Upper lobe of left lung (tissue), 6 donors: ENCODE measurements around the gene XYLT1. TPM values are rescaled to one million over a fixed set of nuclear protein-coding genes. Genes with fewer than 3 reads are reported as not detected.

Experiments used
- ATAC-seq, 2 donors: fragments of 200-7000 bp; cut with Tn5 transposase; one replicate each; pipeline ENCODE4 v1.9.1; 2022; ENCODE audit warnings: mild to moderate bottlenecking in 2 of 2, moderate library complexity in 2 of 2; ENCODE audit not compliant: low FRiP score in 2 of 2
- DNase-seq, 2 donors: peaks; one replicate each; pipeline ENCODE4 v3.0.0-alpha.2; 2019 to 2020
- H3K27ac ChIP-seq, 4 donors: fragments of 200-600 bp; sonication (generic); one replicate each; pipeline ENCODE4 v1.5.1; 2016 to 2019
- H3K27me3 ChIP-seq, 4 donors: fragments of 200-600 bp; sonication (generic); one replicate each; pipeline ENCODE4 v1.5.1; 2017 to 2019
- H3K36me3 ChIP-seq, 4 donors: fragments of 200-600 bp; sonication (generic); one replicate each; pipeline ENCODE4 v1.5.1; 2016 to 2019
- H3K4me1 ChIP-seq, 4 donors: fragments of 200-600 bp; sonication (generic); one replicate each; pipeline ENCODE4 v1.5.1; 2018 to 2019
- H3K4me3 ChIP-seq, 4 donors: fragments of 200-600 bp; sonication (generic); one replicate each; pipeline ENCODE4 v1.5.1; 2017 to 2019; ENCODE audit warnings: mild to moderate bottlenecking in 2 of 4, moderate library complexity in 1 of 4
- H3K9me3 ChIP-seq, 4 donors: fragments of 200-600 bp; sonication (generic); one replicate each; pipeline ENCODE4 v1.5.1; 2018 to 2019
- EP300 ChIP-seq, 4 donors: sonication (generic); formaldehyde crosslinking; IDR thresholded peaks; one replicate each; pipeline ENCODE4 v1.5.1; 2017; ENCODE audit warnings: antibody characterized with exemption in 4 of 4, control low read depth in 2 of 4
- POLR2A ChIP-seq, 4 donors: fragments of 450-650 bp; IDR thresholded peaks; one replicate each; pipeline ENCODE4 v1.5.1; 2016 to 2017; ENCODE audit warnings: antibody characterized with exemption in 4 of 4, mild to moderate bottlenecking in 2 of 4
- POLR2AphosphoS5 ChIP-seq, 2 donors: sonication (generic); formaldehyde crosslinking; IDR thresholded peaks; one replicate each; pipeline ENCODE4 v1.5.1; 2017; ENCODE audit warnings: antibody characterized with exemption in 2 of 2
- WGBS, 2 donors: methylation state at CpG; one replicate each; pipeline ENCODE4 v1.1.5; 2017 to 2018; 5-methylcytosine and 5-hydroxymethylcytosine counted together
- total RNA-seq, 6 donors: library from RNA; depleted of rRNA in 4 of 6; stranded (reverse); fragments of >200 nt in 4 of 6; gene quantifications; one replicate each; pipeline versions ENCODE4 v1.1.0 to v1.2.1, GENCODE V29; 2016 to 2021
- TF ChIP-seq, protein P1 (sequence below), 6 experiments: fragments of 450-650 bp in 4 of 6; fragments of 200-600 bp in 2 of 6; sonication (generic) in 2 of 6; IDR thresholded peaks; one replicate each; pipeline ENCODE4 v1.5.1; 2016 to 2019; ENCODE audit warnings: antibody characterized with exemption in 6 of 6
- donor health status: DM: no; HTN: no; CAD: no; lungs with moderate emphysema.
- donor health status: DM: no; HTN: yes; CAD: no; lungs with severe emphysema.

XYLT1 gene
- total RNA-seq, 6 donors from 2014 or later = 3.0 to 26.2 (median 6.8) TPM

DNA sequence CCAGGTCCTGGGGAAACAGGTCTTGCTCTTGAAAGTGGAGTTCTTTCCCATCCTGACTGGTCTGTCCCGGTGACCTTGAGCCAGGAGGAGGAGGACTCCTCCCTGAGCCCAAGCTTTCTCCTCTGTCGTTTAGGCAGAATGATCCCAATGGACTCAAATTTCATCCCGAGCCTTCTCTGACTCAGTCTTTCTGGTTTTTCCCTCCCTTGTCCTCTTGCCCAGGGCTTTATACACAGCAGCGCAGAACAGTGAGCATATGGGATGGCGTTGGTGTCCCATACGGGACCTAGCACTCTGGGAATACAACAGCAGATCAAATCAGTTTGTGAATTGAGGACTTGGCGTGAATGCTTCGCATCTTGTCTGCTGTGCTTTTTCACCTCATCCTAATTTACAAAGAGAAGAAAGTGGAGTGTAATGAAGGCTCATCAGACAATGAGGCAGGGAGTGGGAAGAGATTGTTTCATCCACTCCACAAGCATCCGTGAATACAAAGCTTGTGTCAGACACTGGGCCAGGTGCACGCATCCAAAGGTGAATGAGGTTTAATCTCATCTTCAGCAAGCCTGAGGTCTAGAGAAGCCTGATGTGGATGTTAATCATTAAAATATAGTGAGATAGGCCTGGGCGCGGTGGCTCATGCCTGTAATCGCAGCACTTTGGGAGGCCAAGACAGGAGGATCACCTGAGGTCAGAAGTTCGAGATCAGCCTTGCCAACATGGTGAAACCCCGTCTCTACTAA lies 1.1 kb upstream of the XYLT1 start:
- no peak for TF ChIP-seq POLR2AphosphoS5 (IDR thresholded peaks at IDR 0.05)
- TF ChIP-seq EP300 (IDR thresholded peaks at IDR 0.05) = no peak
- TF ChIP-seq, protein P1, sequence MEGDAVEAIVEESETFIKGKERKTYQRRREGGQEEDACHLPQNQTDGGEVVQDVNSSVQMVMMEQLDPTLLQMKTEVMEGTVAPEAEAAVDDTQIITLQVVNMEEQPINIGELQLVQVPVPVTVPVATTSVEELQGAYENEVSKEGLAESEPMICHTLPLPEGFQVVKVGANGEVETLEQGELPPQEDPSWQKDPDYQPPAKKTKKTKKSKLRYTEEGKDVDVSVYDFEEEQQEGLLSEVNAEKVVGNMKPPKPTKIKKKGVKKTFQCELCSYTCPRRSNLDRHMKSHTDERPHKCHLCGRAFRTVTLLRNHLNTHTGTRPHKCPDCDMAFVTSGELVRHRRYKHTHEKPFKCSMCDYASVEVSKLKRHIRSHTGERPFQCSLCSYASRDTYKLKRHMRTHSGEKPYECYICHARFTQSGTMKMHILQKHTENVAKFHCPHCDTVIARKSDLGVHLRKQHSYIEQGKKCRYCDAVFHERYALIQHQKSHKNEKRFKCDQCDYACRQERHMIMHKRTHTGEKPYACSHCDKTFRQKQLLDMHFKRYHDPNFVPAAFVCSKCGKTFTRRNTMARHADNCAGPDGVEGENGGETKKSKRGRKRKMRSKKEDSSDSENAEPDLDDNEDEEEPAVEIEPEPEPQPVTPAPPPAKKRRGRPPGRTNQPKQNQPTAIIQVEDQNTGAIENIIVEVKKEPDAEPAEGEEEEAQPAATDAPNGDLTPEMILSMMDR (IDR thresholded peaks at IDR 0.05) = no peak
- no peak for TF ChIP-seq POLR2A (IDR thresholded peaks at IDR 0.05)
- H3K27ac ChIP-seq = peak overlapping the region; percentile 8 to 84 (median 80)
- no peaks in the 10 kb centered on the region for H3K36me3 ChIP-seq
- H3K27me3 ChIP-seq = no peaks in the 10 kb centered on the region
- 84 to 86% methylated on average over 15 of the region's 15 CpGs for WGBS, 2 donors
- peak in 1 of 2 donors; percentile 37 for ATAC-seq
- H3K4me1 ChIP-seq = peaks cover 22 to 40% (median 33%) of the 10 kb centered on the region in 4 donors
- DNase-seq = no peak
- no peak overlapping the region for H3K4me3 ChIP-seq
- no peaks in the 10 kb centered on the region for H3K9me3 ChIP-seq

DNA sequence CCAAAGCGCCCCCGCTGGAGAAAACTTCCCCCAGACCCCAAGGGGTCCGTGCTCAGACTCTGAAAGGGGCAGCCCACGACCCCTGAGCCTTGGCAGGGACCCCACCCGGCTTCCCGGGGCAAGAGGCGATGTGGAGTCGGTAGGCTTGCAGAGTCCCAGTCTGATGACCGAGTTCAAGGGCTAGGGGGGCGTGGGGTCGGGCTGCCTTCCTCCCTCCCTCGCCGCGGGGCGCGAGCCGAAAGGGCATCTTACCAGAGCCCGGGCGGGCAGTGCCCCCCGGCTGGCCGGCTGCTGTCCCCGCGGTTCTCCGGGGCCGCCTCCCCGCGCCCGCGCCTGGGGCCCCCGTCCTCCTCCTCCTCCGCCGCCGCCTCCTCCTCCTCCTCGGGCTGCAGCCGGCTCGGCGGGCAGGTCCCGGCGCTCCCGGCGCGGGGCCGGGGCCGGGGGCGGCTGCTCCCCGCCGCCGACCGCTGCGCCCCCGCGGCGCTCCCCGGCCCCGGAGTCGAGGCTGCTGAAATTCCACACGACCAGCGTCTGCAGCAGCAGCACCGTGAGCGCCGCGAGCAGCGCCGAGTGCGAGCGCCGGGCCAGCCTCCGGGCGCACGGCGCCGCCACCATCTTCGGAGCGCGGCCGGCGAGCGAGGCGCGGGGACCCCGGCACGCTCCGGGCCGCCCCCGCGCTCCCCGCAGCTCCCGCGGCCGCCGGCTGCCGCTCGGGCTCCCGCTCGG lies 415 bp downstream of the XYLT1 start:
- WGBS, 2 donors = 1 to 3% methylated on average over 20 to 24 of the region's 95 CpGs
- Histone ChIP-seq H3K9me3 (no peaks in the 10 kb centered on the region), H3K4me1 (peaks cover 22 to 40% (median 31%) of the 10 kb centered on the region in 4 donors), H3K27ac (peak overlapping the region in 2 of 4 donors; percentile 82 to 84), H3K4me3 (peak overlapping the region; percentile 12 to 80 (median 60)), H3K36me3 (no peaks in the 10 kb centered on the region), H3K27me3 (no peaks in the 10 kb centered on the region)
- DNase-seq (peak in 1 of 2 donors; percentile 89), ATAC-seq (no peak)
- TF ChIP-seq, protein P1 (IDR thresholded peaks at IDR 0.05) = no peak
- TF ChIP-seq POLR2AphosphoS5 (IDR thresholded peaks at IDR 0.05) (no peak), EP300 (IDR thresholded peaks at IDR 0.05) (no peak), POLR2A (IDR thresholded peaks at IDR 0.05) (no peak)

DNA sequence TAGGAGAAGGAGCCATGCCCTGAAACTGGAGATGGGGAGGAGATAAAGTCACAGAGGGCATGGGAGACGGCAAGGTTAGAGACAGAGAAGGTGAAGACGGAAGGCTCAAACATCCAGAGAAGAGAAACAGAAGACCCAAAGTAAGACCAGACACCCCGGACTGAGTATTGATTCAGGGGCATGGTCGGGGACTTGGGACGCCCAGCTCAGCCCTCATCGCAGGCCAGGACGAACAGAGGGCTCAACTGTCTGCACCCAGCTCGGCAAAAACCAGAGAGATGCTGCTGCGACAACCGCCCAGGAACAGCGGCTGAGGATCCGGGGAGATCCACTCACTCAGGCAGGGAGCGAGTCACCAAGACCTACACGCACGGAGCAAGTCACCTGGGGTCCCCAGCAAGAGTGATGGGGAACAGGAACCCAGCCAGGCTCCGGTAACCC lies 999 bp downstream of the XYLT1 start:
- H3K27me3 ChIP-seq = no peaks in the 10 kb centered on the region
- ATAC-seq = no peak
- H3K9me3 ChIP-seq = no peaks in the 10 kb centered on the region
- H3K36me3 ChIP-seq = no peaks in the 10 kb centered on the region
- H3K4me3 ChIP-seq = peak overlapping the region; percentile 12 to 80 (median 60)
- no peak for TF ChIP-seq POLR2A (IDR thresholded peaks at IDR 0.05)
- no peak for TF ChIP-seq EP300 (IDR thresholded peaks at IDR 0.05)
- no peak for TF ChIP-seq POLR2AphosphoS5 (IDR thresholded peaks at IDR 0.05)
- TF ChIP-seq, protein P1 (IDR thresholded peaks at IDR 0.05) = no peak
- 4 to 7% methylated on average over 10 to 13 of the region's 16 CpGs for WGBS, 2 donors
- peak overlapping the region in 1 of 4 donors; percentile 82 for H3K27ac ChIP-seq
- no peak for DNase-seq
- H3K4me1 ChIP-seq = peaks cover 22 to 40% (median 31%) of the 10 kb centered on the region in 4 donors

DNA sequence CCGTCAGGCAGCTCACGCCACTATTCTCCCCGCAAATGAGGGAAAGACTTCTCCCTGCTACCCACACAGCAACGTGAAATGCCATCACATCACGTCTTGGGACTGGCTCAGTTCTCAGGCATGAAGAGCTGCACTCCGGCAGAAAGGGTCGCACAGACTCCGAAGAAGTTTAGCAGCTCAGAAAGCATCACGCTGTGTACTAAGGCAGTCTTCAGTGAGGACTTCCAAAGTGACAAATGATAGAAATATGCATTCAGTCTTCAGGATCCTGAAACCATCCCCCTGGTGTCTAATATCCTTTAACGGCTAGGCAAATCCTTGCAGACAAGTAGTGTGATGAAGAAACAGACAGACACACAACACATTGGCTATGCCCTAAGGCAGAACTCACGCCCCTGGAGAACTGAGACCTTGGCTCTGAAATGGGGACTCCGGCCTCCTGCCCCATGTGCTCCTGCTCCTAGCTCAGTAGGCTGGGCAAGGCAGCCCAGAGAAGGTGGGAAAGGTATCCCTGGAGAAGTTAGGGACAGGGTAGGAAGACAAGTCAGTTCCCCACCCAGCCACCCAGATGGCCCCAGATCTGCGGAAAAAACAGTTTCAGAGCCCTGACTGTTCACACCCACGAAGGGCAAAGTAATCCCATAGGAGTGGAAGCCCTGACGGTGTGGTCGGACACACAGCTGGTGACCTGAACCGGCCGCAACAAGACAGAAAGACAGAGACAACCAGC lies 1.6 kb downstream of the XYLT1 start:
- no peak for DNase-seq
- peak overlapping the region in 1 of 4 donors; percentile 82 for H3K27ac ChIP-seq
- peak overlapping the region; percentile 12 to 80 (median 60) for H3K4me3 ChIP-seq
- H3K4me1 ChIP-seq = peaks cover 22 to 40% (median 31%) of the 10 kb centered on the region in 4 donors
- TF ChIP-seq, protein P1 (IDR thresholded peaks at IDR 0.05) = no peak
- TF ChIP-seq EP300 (IDR thresholded peaks at IDR 0.05) (no peak), POLR2A (IDR thresholded peaks at IDR 0.05) (no peak), POLR2AphosphoS5 (IDR thresholded peaks at IDR 0.05) (no peak)
- no peaks in the 10 kb centered on the region for H3K9me3 ChIP-seq
- peak in 1 of 2 donors; percentile 3 for ATAC-seq
- no peaks in the 10 kb centered on the region for H3K27me3 ChIP-seq
- 39 to 42% methylated on average over 13 to 18 of the region's 18 CpGs for WGBS, 2 donors
- no peaks in the 10 kb centered on the region for H3K36me3 ChIP-seq
